ENCODE measurements around the gene CDAN1. TPM values are rescaled to one million over a fixed set of nuclear protein-coding genes. Genes with fewer than 3 reads are reported as not detected.

Gene CDAN1
- total and polyA plus RNA-seq, 2 donors (not counting 3 experiments of a cell fraction or from before 2014, with no cell fraction given): 7.2 to 23.4 TPM

GRCh38 chr15:42695527-42696071 is 41.3 kb downstream of the CDAN1 start:
- H3K27me3 ChIP-seq (ENCODE audit: control insufficient read depth in 2 of 2, insufficient read depth in 2 of 2, low read length in 2 of 2): no peaks in the 10 kb centered on the region
- peaks cover 0 to 5% of the 10 kb centered on the region in 2 experiments for H3K36me3 ChIP-seq (ENCODE audit: control insufficient read depth in 2 of 2, extremely low read depth in 1 of 2, insufficient read depth in 2 of 2, low read length in 2 of 2)
- BruUV-seq (replicated peaks): no TSS peak
- H3K9me1 ChIP-seq (replicated peaks; ENCODE audit: control insufficient read depth, extremely low read depth, insufficient read depth, low read length): no peaks in the 10 kb centered on the region
- H3K79me2 ChIP-seq (ENCODE audit: control insufficient read depth, insufficient read depth, low read length): no peaks in the 10 kb centered on the region
- FAIRE-seq: no peak
- CTCF ChIA-PET: interaction anchor here (1.1 to 2.4 kb wide), 2 partner anchors 25 to 231 kb away, joined by 3 to 8 read pairs; no protein-coding TSS in a partner anchor
- no peak overlapping the region for H2AFZ ChIP-seq (ENCODE audit: low read depth, low read length)
- dilution Hi-C loops (cut with MboI; ENCODE audit: extremely low pct_ligation_motif_present, low sequenced_read_pairs): no loop called here
- no peaks in the 10 kb centered on the region for H4K20me1 ChIP-seq (replicated peaks; ENCODE audit: control insufficient read depth, extremely low read depth, insufficient read depth, low read length)
- intact Hi-C loops (cut with micrococcal nuclease): no loop called here
- H3K4me3 ChIP-seq (replicated peaks in 1 of 3; ENCODE audit: insufficient read depth in 1 of 3, low read depth in 1 of 3, low read length in 3 of 3): no peak overlapping the region
- H3K9ac ChIP-seq (replicated peaks; ENCODE audit: extremely low read depth, insufficient read depth, low read length): no peak overlapping the region
- POLR2A ChIA-PET: no interaction called here
- no peak for DNase-seq (ENCODE audit: low read depth, low spot score)
- TF ChIP-seq MYC (IDR thresholded peaks at IDR 0.05; ENCODE audit: low read depth, low read length) (no peak), FOS (IDR thresholded peaks at IDR 0.05; ENCODE audit: borderline replicate concordance, insufficient read depth, low read length) (no peak)
- no peak overlapping the region for H3K27ac ChIP-seq (ENCODE audit: insufficient read depth, low read depth, low read length)
- no peaks in the 10 kb centered on the region for H3K9me3 ChIP-seq (replicated peaks; ENCODE audit: control insufficient read depth, insufficient read depth, low read length)
- no peak overlapping the region for H3K4me2 ChIP-seq (ENCODE audit: insufficient read depth, low read length)
- H3K4me1 ChIP-seq (ENCODE audit: control insufficient read depth, extremely low read depth, insufficient read depth, low read length): no peaks in the 10 kb centered on the region

- Histone ChIP-seq H3K79me2 (ENCODE audit: control insufficient read depth, insufficient read depth, low read length) (no peaks in the 10 kb centered on the region), H4K20me1 (replicated peaks; ENCODE audit: control insufficient read depth, extremely low read depth, insufficient read depth, low read length) (no peaks in the 10 kb centered on the region), H3K4me3 (replicated peaks in 1 of 3; ENCODE audit: insufficient read depth in 1 of 3, low read depth in 1 of 3, low read length in 3 of 3) (no peak overlapping the region), H3K9ac (replicated peaks; ENCODE audit: extremely low read depth, insufficient read depth, low read length) (no peak overlapping the region), H3K36me3 (ENCODE audit: control insufficient read depth in 2 of 2, extremely low read depth in 1 of 2, insufficient read depth in 2 of 2, low read length in 2 of 2) (peaks cover 0 to 5% of the 10 kb centered on the region in 2 experiments), H3K27me3 (ENCODE audit: control insufficient read depth in 2 of 2, insufficient read depth in 2 of 2, low read length in 2 of 2) (no peaks in the 10 kb centered on the region), H3K4me1 (ENCODE audit: control insufficient read depth, extremely low read depth, insufficient read depth, low read length) (no peaks in the 10 kb centered on the region), H2AFZ (ENCODE audit: low read depth, low read length) (no peak overlapping the region), H3K9me1 (replicated peaks; ENCODE audit: control insufficient read depth, extremely low read depth, insufficient read depth, low read length) (no peaks in the 10 kb centered on the region), H3K27ac (ENCODE audit: insufficient read depth, low read depth, low read length) (no peak overlapping the region), H3K4me2 (ENCODE audit: insufficient read depth, low read length) (no peak overlapping the region), H3K9me3 (replicated peaks; ENCODE audit: control insufficient read depth, insufficient read depth, low read length) (no peaks in the 10 kb centered on the region)
- FAIRE-seq: no peak
- no peak for DNase-seq (ENCODE audit: low read depth, low spot score)
- ChIA-PET POLR2A (no interaction called here), CTCF (interaction anchor here (2.7 kb wide), 1 partner anchor 9 kb away, joined by 9 read pairs; no protein-coding TSS in a partner anchor)
- dilution Hi-C loops (cut with MboI; ENCODE audit: extremely low pct_ligation_motif_present, low sequenced_read_pairs): no loop called here
- no peak for TF ChIP-seq POLR2AphosphoS5 (IDR thresholded peaks at IDR 0.05; ENCODE audit: insufficient read depth, low read depth, low read length)
- intact Hi-C loops (cut with micrococcal nuclease): no loop called here
- BruUV-seq (replicated peaks): no TSS peak
Observed at GRCh38 chr15:42694398-42694797, 42.5 kb downstream of the CDAN1 start.
